Measurements from ENCODE around the gene ELK4.
A peak's percentile ranks its signal among the peaks of the same experiment; 100 is the strongest.

ELK4 gene

GRCh38 chr1:205630241-205630640 lies 1.6 kb downstream of the ELK4 start:
- DNase-seq (ENCODE audit: low read depth), result peak; percentile 45

GRCh38 chr1:205629751-205630150 lies 2.1 kb downstream of the ELK4 start:
- no peak for DNase-seq (ENCODE audit: low read depth)

- DNase-seq (ENCODE audit: low read depth), result no peak
Observed at GRCh38 chr1:205627956-205628355, 3.9 kb downstream of the ELK4 start.

- no peak for DNase-seq (ENCODE audit: low read depth)
Observed at GRCh38 chr1:205626216-205626615, 5.6 kb downstream of the ELK4 start.

- DNase-seq (ENCODE audit: low read depth), result no peak
Observed at GRCh38 chr1:205623646-205624045, 8.2 kb downstream of the ELK4 start.

GRCh38 chr1:205620269-205620668 lies 11.5 kb downstream of the ELK4 start:
- DNase-seq (ENCODE audit: low read depth), result no peak

- no peak for DNase-seq (ENCODE audit: low read depth)
Observed at GRCh38 chr1:205619376-205619775, 12.4 kb downstream of the ELK4 start.

GRCh38 chr1:205616563-205617293 lies 15.1 kb downstream of the ELK4 start:
- DNase-seq (ENCODE audit: low read depth), result no peak

GRCh38 chr1:205615789-205616188 lies 16.0 kb downstream of the ELK4 start:
- DNase-seq (ENCODE audit: low read depth), result no peak

GRCh38 chr1:205613854-205614412 lies 17.9 kb downstream of the ELK4 start:
- DNase-seq (ENCODE audit: low read depth), result no peak

GRCh38 chr1:205612556-205612955 lies 19.3 kb downstream of the ELK4 start:
- no peak for DNase-seq (ENCODE audit: low read depth)

- DNase-seq (ENCODE audit: low read depth), result no peak
Observed at GRCh38 chr1:205612104-205612503, 19.7 kb downstream of the ELK4 start.

- DNase-seq (ENCODE audit: low read depth), result no peak
Observed at GRCh38 chr1:205610901-205611466, 20.8 kb downstream of the ELK4 start.

GRCh38 chr1:205610036-205610435 lies 21.8 kb downstream of the ELK4 start:
- DNase-seq (ENCODE audit: low read depth), result peak; percentile 38

GRCh38 chr1:205604825-205605505 lies 26.8 kb downstream of the ELK4 start:
- DNase-seq (ENCODE audit: low read depth), result no peak

GRCh38 chr1:205604059-205604458 lies 27.8 kb downstream of the ELK4 start:
- DNase-seq (ENCODE audit: low read depth), result no peak

- no peak for DNase-seq (ENCODE audit: low read depth)
Observed at GRCh38 chr1:205601205-205601604, 30.6 kb downstream of the ELK4 start.

GRCh38 chr1:205600085-205600484 lies 31.7 kb downstream of the ELK4 start:
- peak; percentile 15 for DNase-seq (ENCODE audit: low read depth)

GRCh38 chr1:205599669-205600042 lies 32.2 kb downstream of the ELK4 start:
- DNase-seq (ENCODE audit: low read depth), result no peak

GRCh38 chr1:205598841-205599668 lies 32.8 kb downstream of the ELK4 start:
- peak; percentile 90 for DNase-seq (ENCODE audit: low read depth)

GRCh38 chr1:205597691-205598314 lies 34.0 kb downstream of the ELK4 start:
- DNase-seq (ENCODE audit: low read depth), result peak; percentile 49

GRCh38 chr1:205596876-205597275 lies 34.9 kb downstream of the ELK4 start:
- no peak for DNase-seq (ENCODE audit: low read depth)

Data from stromal cell of bone marrow (primary cell).